AG04449 (cell line): ENCODE results near the gene FANCM.

Source experiments
- CTCF ChIA-PET: fragments of 350-600 bp; formaldehyde crosslinking; extraction: SDS; loops from one replicate; lab custom pipeline; 2021; ENCODE audit warnings: antibody characterized with exemption; lab: Yijun Ruan, JAX
- POLR2A ChIA-PET: fragments of 400-600, 350-600 bp; formaldehyde crosslinking; extraction: SDS; loops from one replicate; lab custom pipeline; 2020; ENCODE audit warnings: antibody characterized with exemption, inconsistent platforms; lab: Yijun Ruan, JAX
- DNase-seq: peaks from one replicate; pipeline ENCODE4 v3.0.0-alpha.2; 2010; ENCODE audit warnings: low read depth, low spot score
- H3K4me3 ChIP-seq: 2 replicates; pipeline ENCODE4 v1.5.1; 2011; ENCODE audit warnings: low read depth, mild to moderate bottlenecking, control low read depth, low read length
- CTCF ChIP-seq: IDR thresholded peaks from one replicate; pipeline ENCODE4 v1.5.1; 2011; ENCODE audit warnings: mild to moderate bottlenecking, moderate library complexity, low read length, control low read depth, inconsistent platforms; ENCODE audit not compliant: insufficient read depth; ENCODE audit errors: missing control alignments

FANCM gene

GRCh38 chr14:45145214-45145613 lies 9.5 kb downstream of the FANCM start:
- DNase-seq: no peak
- no peak for TF ChIP-seq CTCF
- no peak overlapping the region for H3K4me3 ChIP-seq
- ChIA-PET CTCF (no interaction called here), POLR2A (no interaction called here)

- no peak overlapping the region for H3K4me3 ChIP-seq
- CTCF ChIA-PET: interaction anchor here (1.5 to 1.8 kb wide), 2 partner anchors 13 to 104 kb away, joined by 3 to 6 read pairs; partner anchors contain the start of gene MIS18BP1
- DNase-seq: no peak
- POLR2A ChIA-PET: no interaction called here
- no peak for TF ChIP-seq CTCF
These were observed 13.9 kb downstream of the FANCM start for GRCh38 chr14:45149602-45150001.

- ChIA-PET CTCF (interaction anchor here (1.5 to 1.8 kb wide), 2 partner anchors 14 to 103 kb away, joined by 3 to 6 read pairs; partner anchors contain the start of gene MIS18BP1), POLR2A (no interaction called here)
- H3K4me3 ChIP-seq: no peak overlapping the region
- TF ChIP-seq CTCF: no peak
- no peak for DNase-seq
These were observed 14.7 kb downstream of the FANCM start for GRCh38 chr14:45150386-45150890.

GRCh38 chr14:45156067-45156466 lies 20.3 kb downstream of the FANCM start:
- TF ChIP-seq CTCF: no peak
- no peak overlapping the region for H3K4me3 ChIP-seq
- ChIA-PET POLR2A (no interaction called here), CTCF (interaction anchor here (1.2 to 3.6 kb wide), 2 partner anchors 112 to 113 kb away, joined by 5 to 19 read pairs; no protein-coding TSS in a partner anchor)
- DNase-seq: no peak

GRCh38 chr14:45169906-45170305 lies 34.2 kb downstream of the FANCM start:
- no peak for DNase-seq
- H3K4me3 ChIP-seq: no peak overlapping the region
- POLR2A ChIA-PET: no interaction called here
- no peak for TF ChIP-seq CTCF
- CTCF ChIA-PET: interaction anchor here (0.9 kb wide), 1 partner anchor 32 kb away, joined by 3 read pairs; no protein-coding TSS in a partner anchor

GRCh38 chr14:45177076-45177475 lies 41.3 kb downstream of the FANCM start:
- POLR2A ChIA-PET: no interaction called here

More at GRCh38 chr14:45177076-45177475, 41.3 kb downstream of the FANCM start:
- peak; percentile 75 for DNase-seq
- H3K4me3 ChIP-seq: no peak overlapping the region
- no peak for TF ChIP-seq CTCF
- CTCF ChIA-PET: interaction anchor here (1.5 kb wide), 1 partner anchor 18 kb away, joined by 7 read pairs; no protein-coding TSS in a partner anchor
